Lung (tissue), 12 donors: ENCODE measurements around the gene CAPZB. TPM values are rescaled to one million over a fixed set of nuclear protein-coding genes. Genes with fewer than 3 reads are reported as not detected.

Source experiments
- ATAC-seq: fragments of 200-7000 bp; cut with Tn5 transposase; one replicate; pipeline ENCODE4 v1.9.1; 2020; ENCODE audit warnings: moderate number of reproducible peaks; ENCODE audit not compliant: insufficient read depth, low FRiP score
- DNase-seq, 3 donors: peaks; one replicate each; pipeline ENCODE4 v3.0.0-alpha.2; 2013 to 2017
- H3K27ac ChIP-seq, 2 donors: one replicate each; pipeline ENCODE4 v1.5.1; 2013; ENCODE audit warnings: mild to moderate bottlenecking in 2 of 2, moderate library complexity in 2 of 2, control low read depth in 1 of 2, inconsistent platforms in 1 of 2, low read depth in 1 of 2, low read length in 1 of 2
- H3K27me3 ChIP-seq, 3 donors: one replicate each; pipeline ENCODE4 v1.5.1; 2013; ENCODE audit warnings: low read length in 2 of 3; ENCODE audit not compliant: control insufficient read depth in 3 of 3, insufficient read depth in 3 of 3
- H3K36me3 ChIP-seq, 4 donors: one replicate each; pipeline ENCODE4 v1.5.1; 2013; ENCODE audit warnings: low read length in 4 of 4, mild to moderate bottlenecking in 1 of 4, moderate library complexity in 1 of 4; ENCODE audit not compliant: control insufficient read depth in 4 of 4, insufficient read depth in 4 of 4
- H3K4me1 ChIP-seq, 5 donors: one replicate each; pipeline ENCODE4 v1.5.1; 2013; ENCODE audit warnings: low read length in 5 of 5, mild to moderate bottlenecking in 2 of 5, moderate library complexity in 1 of 5; ENCODE audit not compliant: control insufficient read depth in 5 of 5, insufficient read depth in 5 of 5
- H3K4me3 ChIP-seq: one replicate; pipeline ENCODE4 v1.5.1; 2013; ENCODE audit warnings: mild to moderate bottlenecking, control low read depth, moderate library complexity
- H3K9ac ChIP-seq, 2 donors: one replicate each; pipeline ENCODE4 v1.5.1; 2013; ENCODE audit warnings: low read length in 2 of 2, control low read depth in 1 of 2; ENCODE audit not compliant: insufficient read depth in 1 of 2
- H3K9me3 ChIP-seq, 4 donors: one replicate each; pipeline ENCODE4 v1.5.1; 2013; ENCODE audit warnings: low read length in 3 of 4, mild to moderate bottlenecking in 1 of 4, moderate library complexity in 1 of 4; ENCODE audit not compliant: control insufficient read depth in 4 of 4, insufficient read depth in 3 of 4
- CTCF ChIP-seq: IDR thresholded peaks from 2 replicates; pipeline ENCODE4 v1.5.1; 2012; ENCODE audit warnings: mild to moderate bottlenecking; ENCODE audit errors: control extremely low read depth, extremely low read depth
- WGBS, 2 donors: extraction: QIAGEN DNeasy Blood & Tissue Kit; methylation state at CpG; one replicate each; pipeline ENCODE4 v1.1.7; 2013; 5-methylcytosine and 5-hydroxymethylcytosine counted together
- polyA plus RNA-seq, 2 donors: library from polyadenylated mRNA; stranded (reverse); fragments of 200-250 nt; gene quantifications; one replicate each; pipeline ENCODE4 v1.2.1, GENCODE V29; 2013
- total RNA-seq, 2 donors: library from RNA; depleted of rRNA in 1 of 2; stranded (reverse); fragments of >200 nt in 1 of 2; gene quantifications; one replicate each; pipeline ENCODE4 v1.2.1, GENCODE V29; 2014 to 2021
- donor health status: control.
- donor health status: control.
- donor health status: Bipolar disorder and iron deficiency.
- donor health status: healthy.
- donor health status: DM: yes; HTN: yes; CAD: no.

CAPZB gene
- total and polyA plus RNA-seq, 4 donors = 94.7 to 339 (median 278) TPM

DNA sequence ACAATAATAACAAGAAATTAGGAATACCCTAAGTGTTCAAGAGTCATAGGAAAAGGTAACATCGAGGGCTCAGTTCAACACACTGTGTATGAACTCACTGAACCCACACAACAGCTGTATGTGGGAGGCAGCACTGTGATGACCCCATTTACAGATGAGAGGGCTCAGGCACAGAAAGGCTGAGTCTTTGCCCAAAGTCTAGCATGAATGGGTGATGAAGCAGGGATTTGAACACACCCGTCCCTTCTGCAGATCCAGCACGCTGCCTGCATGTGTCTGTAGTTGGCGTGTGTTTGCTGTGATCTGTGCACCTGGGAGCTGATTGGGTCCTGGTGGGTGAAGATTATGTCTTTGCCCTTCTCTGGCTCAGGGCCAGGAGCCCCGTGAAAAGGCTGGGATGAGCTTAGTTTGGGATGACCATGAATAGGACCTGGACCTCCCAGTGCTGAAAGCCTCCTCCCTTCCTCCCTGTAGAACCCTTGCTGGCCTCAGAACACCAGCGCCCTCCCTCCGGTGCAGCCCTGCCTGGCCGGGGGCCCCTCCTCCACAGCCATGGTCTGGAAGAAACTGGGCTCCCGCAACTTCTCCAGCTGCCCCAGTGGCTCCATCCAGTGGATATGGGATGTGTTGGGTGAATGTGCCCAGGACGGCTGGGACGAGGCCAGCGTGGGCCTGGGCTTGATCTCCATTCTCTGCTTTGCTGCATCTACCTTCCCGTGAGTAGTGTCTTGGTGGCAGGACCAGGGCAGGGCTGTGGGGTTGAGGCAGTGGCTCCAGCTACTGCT lies 168.0 kb downstream of the CAPZB start:
- Histone ChIP-seq H3K27me3 (no peaks in the 10 kb centered on the region), H3K9ac (no peak overlapping the region), H3K9me3 (no peaks in the 10 kb centered on the region), H3K36me3 (peaks cover 0 to 8% (median 3%) of the 10 kb centered on the region in 4 donors), H3K4me3 (no peak overlapping the region), H3K27ac (no peak overlapping the region), H3K4me1 (peaks cover 0 to 14% (median 9%) of the 10 kb centered on the region in 5 donors)
- 85 to 87% methylated on average over 12 to 13 of the region's 13 CpGs for WGBS, 2 donors
- TF ChIP-seq CTCF = no peak
- ATAC-seq = no peak
- DNase-seq = no peak

GRCh38 chr1:19315378-19316198 lies 169.8 kb downstream of the CAPZB start:
- Histone ChIP-seq H3K36me3 (peaks cover 0 to 8% (median 1%) of the 10 kb centered on the region in 4 donors), H3K27me3 (no peaks in the 10 kb centered on the region), H3K9ac (no peak overlapping the region), H3K9me3 (no peaks in the 10 kb centered on the region), H3K4me3 (no peak overlapping the region), H3K4me1 (peaks cover 0 to 24% (median 9%) of the 10 kb centered on the region in 5 donors), H3K27ac (no peak overlapping the region)
- DNase-seq (no peak), ATAC-seq (no peak)
- TF ChIP-seq CTCF = no peak
- WGBS, 2 donors = 53 to 64% methylated on average over 17 of the region's 17 CpGs

GRCh38 chr1:19313961-19314882 lies 171.1 kb downstream of the CAPZB start:
- ATAC-seq (no peak), DNase-seq (no peak)
- WGBS, 2 donors = 70 to 77% methylated on average over 10 of the region's 10 CpGs
- Histone ChIP-seq H3K4me1 (peaks cover 0 to 24% (median 9%) of the 10 kb centered on the region in 5 donors), H3K36me3 (peaks cover 0 to 8% (median 1%) of the 10 kb centered on the region in 4 donors), H3K27ac (no peak overlapping the region), H3K9ac (no peak overlapping the region), H3K4me3 (no peak overlapping the region), H3K27me3 (no peaks in the 10 kb centered on the region), H3K9me3 (no peaks in the 10 kb centered on the region)
- TF ChIP-seq CTCF = no peak
